H1 (cell line): Measurements from ENCODE around the gene LIG3. TPM values are rescaled to one million over a fixed set of nuclear protein-coding genes. Genes with fewer than 3 reads are reported as not detected.

Experiments
- CTCF ChIA-PET: fragments of 300-600 bp; sonication (Branson Sonifier 250); formaldehyde crosslinking; loops from one replicate; lab custom pipeline; 2021; ENCODE audit not compliant: partially characterized antibody; lab: Charles Lee
- POLR2A ChIA-PET: fragments of 300-600 bp; sonication (Branson Sonifier 250); formaldehyde crosslinking; loops from one replicate; lab custom pipeline; 2021; ENCODE audit warnings: inconsistent platforms; ENCODE audit not compliant: partially characterized antibody; lab: Charles Lee
- DNase-seq, 2 experiments: peaks; one replicate each; pipeline versions ENCODE4 v3.0.0 to v3.0.0-alpha.2; 2010 to 2022; ENCODE audit warnings: low spot score in 2 of 2, low read depth in 1 of 2, mixed read lengths in 1 of 2
- FAIRE-seq: peaks from 2 replicates; lab custom pipeline; 2011; peaks lifted over from hg19 to GRCh38; lab: Jason Lieb, UNC
- H2AFZ ChIP-seq: 2 replicates; pipeline ENCODE4 v1.8.1; 2012; ENCODE audit warnings: low read length, inconsistent platforms
- H2AK5ac ChIP-seq: 2 replicates; pipeline ENCODE4 v1.6.1; 2013; ENCODE audit warnings: low read depth, low read length
- H2BK120ac ChIP-seq: replicated peaks from 2 replicates; pipeline ENCODE3; 2013; ENCODE audit warnings: low read depth, low read length, inconsistent platforms
- H2BK12ac ChIP-seq: 2 replicates; pipeline ENCODE4 v1.6.1; 2013; ENCODE audit warnings: low read depth, low read length
- H2BK15ac ChIP-seq: 2 replicates; pipeline ENCODE4 v1.6.1; 2013; ENCODE audit warnings: low read length
- H2BK20ac ChIP-seq: 2 replicates; pipeline ENCODE4 v1.6.1; 2013; ENCODE audit warnings: low read length
- H2BK5ac ChIP-seq: 2 replicates; pipeline ENCODE4 v1.6.1; 2013; ENCODE audit warnings: low read depth, low read length
- H3K14ac ChIP-seq: 2 replicates; pipeline ENCODE4 v1.6.1; 2013; ENCODE audit warnings: inconsistent platforms; ENCODE audit not compliant: insufficient read length
- H3K18ac ChIP-seq: 2 replicates; pipeline ENCODE4 v1.6.1; 2013; ENCODE audit warnings: low read length; ENCODE audit errors: extremely low read depth
- H3K23ac ChIP-seq: 2 replicates; pipeline ENCODE4 v1.6.1; 2013; ENCODE audit warnings: inconsistent platforms; ENCODE audit not compliant: insufficient read length
- H3K23me2 ChIP-seq: 2 replicates; pipeline ENCODE4 v1.6.1; 2013; ENCODE audit warnings: low read depth, low read length
- H3K27ac ChIP-seq: 2 replicates; pipeline ENCODE4 v1.6.1; 2011; ENCODE audit warnings: low read depth, low read length, inconsistent platforms
- H3K27me3 ChIP-seq, 4 experiments: replicated peaks in 1 of 4; 1 replicate in 1 of 4; 2 replicates in 3 of 4; pipeline versions ENCODE4 v1.6.1 to v1.8.1; 2011 to 2013; ENCODE audit warnings: low read length in 3 of 4, mild to moderate bottlenecking in 3 of 4, inconsistent platforms in 2 of 4, mixed read lengths in 2 of 4, moderate library complexity in 1 of 4; ENCODE audit not compliant: control insufficient read depth in 3 of 4, insufficient read depth in 3 of 4; ENCODE audit errors: extremely low read depth in 1 of 4
- H3K36me3 ChIP-seq, 4 experiments: 2 replicates each; pipeline versions ENCODE4 v1.6.1 to v1.8.1; 2011 to 2013; ENCODE audit warnings: mild to moderate bottlenecking in 4 of 4, low read length in 3 of 4, moderate library complexity in 2 of 4, control low read depth in 1 of 4, inconsistent platforms in 1 of 4; ENCODE audit not compliant: insufficient read depth in 4 of 4, control insufficient read depth in 2 of 4
- H3K4ac ChIP-seq: replicated peaks from 2 replicates; pipeline ENCODE3; 2013; ENCODE audit warnings: low read length, low read depth, mixed read lengths, inconsistent platforms; ENCODE audit not compliant: insufficient read length
- H3K4me1 ChIP-seq, 4 experiments: replicated peaks in 1 of 4; 1 replicate in 1 of 4; 2 replicates in 3 of 4; pipeline versions ENCODE4 v1.6.1 to v1.8.1; 2011 to 2013; ENCODE audit warnings: low read length in 3 of 4, inconsistent platforms in 2 of 4, mixed read lengths in 1 of 4; ENCODE audit not compliant: insufficient read depth in 4 of 4, control insufficient read depth in 3 of 4
- H3K4me2 ChIP-seq, 2 experiments: 2 replicates each; pipeline versions ENCODE4 v1.6.1 to v1.8.1; 2011 to 2013; ENCODE audit warnings: low read depth in 2 of 2, low read length in 2 of 2, control low read depth in 1 of 2, inconsistent platforms in 1 of 2, mild to moderate bottlenecking in 1 of 2; ENCODE audit not compliant: insufficient read depth in 1 of 2
- H3K4me3 ChIP-seq, 4 experiments: fragments of 200-600, 300-600 bp in 1 of 4; sonication (generic), shearing (Covaris generic), sonication (Bioruptor Twin) in 1 of 4; 2 replicates each; pipeline versions ENCODE4 v1.5.1 to v1.8.1; 2011 to 2016; ENCODE audit warnings: low read length in 4 of 4, low read depth in 3 of 4, control low read depth in 2 of 4, inconsistent platforms in 2 of 4, mild to moderate bottlenecking in 2 of 4, mixed read lengths in 1 of 4, moderate library complexity in 1 of 4; ENCODE audit not compliant: insufficient read depth in 2 of 4; ENCODE audit errors: extremely low read depth in 1 of 4
- H3K56ac ChIP-seq: replicated peaks from 2 replicates; pipeline ENCODE3; 2013; ENCODE audit warnings: low read depth, mild to moderate bottlenecking, mixed read lengths, low read length, inconsistent platforms; ENCODE audit not compliant: insufficient read length
- H3K79me1 ChIP-seq: 2 replicates; pipeline ENCODE4 v1.6.1; 2013; ENCODE audit warnings: low read depth, low read length, control low read depth
- H3K79me2 ChIP-seq, 2 experiments: 2 replicates each; pipeline versions ENCODE4 v1.6.1 to v1.8.1; 2012 to 2013; ENCODE audit warnings: low read length in 2 of 2, mild to moderate bottlenecking in 2 of 2, inconsistent platforms in 1 of 2; ENCODE audit not compliant: insufficient read depth in 2 of 2, control insufficient read depth in 1 of 2
- H3K9ac ChIP-seq, 4 experiments: replicated peaks in 1 of 4; 1 replicate in 1 of 4; 2 replicates in 3 of 4; pipeline versions ENCODE4 v1.6.1 to v1.8.1; 2011 to 2013; ENCODE audit warnings: low read depth in 3 of 4, low read length in 3 of 4, control low read depth in 2 of 4, mild to moderate bottlenecking in 2 of 4, moderate library complexity in 2 of 4, inconsistent platforms in 1 of 4; ENCODE audit errors: extremely low read depth in 1 of 4
- H3K9me3 ChIP-seq, 2 experiments: 2 replicates each; pipeline versions ENCODE4 v1.6.1 to v1.8.1; 2012 to 2013; ENCODE audit warnings: mild to moderate bottlenecking in 2 of 2, moderate library complexity in 2 of 2, control low read depth in 1 of 2, inconsistent platforms in 1 of 2, low read depth in 1 of 2, low read length in 1 of 2, mixed read lengths in 1 of 2; ENCODE audit not compliant: insufficient read depth in 2 of 2
- H4K20me1 ChIP-seq, 2 experiments: replicated peaks in 1 of 2; 2 replicates each; pipeline versions ENCODE3 to v1.8.1; 2011 to 2013; ENCODE audit warnings: inconsistent platforms in 2 of 2, low read length in 2 of 2, mild to moderate bottlenecking in 1 of 2; ENCODE audit not compliant: insufficient read depth in 2 of 2, control insufficient read depth in 1 of 2
- H4K5ac ChIP-seq: 2 replicates; pipeline ENCODE4 v1.6.1; 2013; ENCODE audit warnings: low read length, low read depth, mixed read lengths, inconsistent platforms; ENCODE audit not compliant: insufficient read length
- H4K8ac ChIP-seq: 2 replicates; pipeline ENCODE4 v1.8.0; 2013; ENCODE audit warnings: mild to moderate bottlenecking, moderate library complexity, low read length, inconsistent platforms; ENCODE audit not compliant: insufficient read depth; ENCODE audit errors: extremely low read depth
- H4K91ac ChIP-seq: replicated peaks from 2 replicates; pipeline ENCODE3; 2013; ENCODE audit warnings: low read length, mixed read lengths, inconsistent platforms; ENCODE audit not compliant: insufficient read length
- ATF3 ChIP-seq: IDR thresholded peaks from 2 replicates; pipeline ENCODE4 v1.6.1; 2011; ENCODE audit warnings: low read depth, mild to moderate bottlenecking, low read length; ENCODE audit not compliant: insufficient read depth
- CBX5 ChIP-seq: fragments of 300-800, 300-1000 bp; sonication (generic); IDR thresholded peaks from 2 replicates; pipeline ENCODE4 v1.7.1; 2016; ENCODE audit warnings: antibody characterized with exemption, low read length, low read depth
- E2F6 ChIP-seq: IDR thresholded peaks from 2 replicates; pipeline ENCODE4 v1.6.1; 2012; ENCODE audit warnings: inconsistent platforms
- EP300 ChIP-seq, 2 experiments: IDR thresholded peaks; 1 replicate in 1 of 2; 2 replicates in 1 of 2; pipeline ENCODE4 v1.6.1; 2011 to 2012; ENCODE audit warnings: low read depth in 2 of 2, low read length in 2 of 2, mild to moderate bottlenecking in 2 of 2, borderline replicate concordance in 1 of 2, inconsistent platforms in 1 of 2, moderate library complexity in 1 of 2
- EZH2 ChIP-seq: fragments of 200-600 bp; sonication (generic); IDR thresholded peaks from 2 replicates; pipeline ENCODE4 v1.7.1; 2012; ENCODE audit warnings: low read depth, mild to moderate bottlenecking, moderate library complexity, low read length, inconsistent platforms; ENCODE audit not compliant: severe bottlenecking
- GABPA ChIP-seq: IDR thresholded peaks from 2 replicates; pipeline ENCODE4 v1.6.1; 2011; ENCODE audit warnings: mild to moderate bottlenecking, low read length, moderate library complexity, borderline replicate concordance; ENCODE audit not compliant: insufficient read depth
- HDAC2 ChIP-seq, 2 experiments: fragments of 300-600 bp in 1 of 2; sonication (generic) in 1 of 2; IDR thresholded peaks; 2 replicates each; pipeline ENCODE4 v1.6.1; 2011 to 2012; ENCODE audit warnings: low read depth in 2 of 2, low read length in 2 of 2, mild to moderate bottlenecking in 2 of 2, moderate library complexity in 2 of 2, borderline replicate concordance in 1 of 2, inconsistent platforms in 1 of 2
- RXRA ChIP-seq: IDR thresholded peaks from 2 replicates; pipeline ENCODE4 v1.6.1; 2011; ENCODE audit warnings: low read depth, mild to moderate bottlenecking, low read length, moderate library complexity; ENCODE audit not compliant: insufficient read depth
- USF2 ChIP-seq: IDR thresholded peaks from 2 replicates; pipeline ENCODE4 v1.6.1; 2011; ENCODE audit warnings: low read length, improper control_type of control experiment
- WGBS, 2 experiments: shearing (Covaris generic) in 1 of 2; methylation state at CpG; one replicate each; pipeline versions ENCODE4 v1.1.6 to v1.1.7; 2013 to 2015; ENCODE audit warnings: low lambda C conversion rate in 2 of 2, mixed read lengths in 2 of 2, inconsistent platforms in 1 of 2, low coverage in 1 of 2, missing lambda C conversion rate in 1 of 2; ENCODE audit not compliant: insufficient replicate concordance in 2 of 2, insufficient coverage in 1 of 2, insufficient read length in 1 of 2; ENCODE audit errors: extremely low coverage in 1 of 2, missing lambda C conversion rate in 1 of 2; 5-methylcytosine and 5-hydroxymethylcytosine counted together
- polyA plus RNA-seq, 7 experiments: library from polyadenylated mRNA; depleted of rRNA in 3 of 7; stranded (reverse) in 5 of 7; unstranded in 2 of 7; fragments of >200 nt in 5 of 7; fragments of 200-250 nt in 2 of 7; gene quantifications; 1 replicate in 5 of 7; 2 replicates in 1 of 7; 4 replicates in 1 of 7; pipeline versions ENCODE4 v1.2.1 to v1.2.3, GENCODE V29; 2011 to 2013; ENCODE audit warnings: missing spikeins in 2 of 7, mixed read lengths in 2 of 7
- total RNA-seq: library from RNA; stranded (reverse); fragmentation: NEBNext Ultra II Directional; extraction: Animal tissue kit (Norgen Biotek cat#: 25700); gene quantifications from 2 replicates; pipeline ENCODE4 v1.2.1, GENCODE V29; 2021

LIG3 gene
- total and polyA plus RNA-seq, 2 of the 8 experiments (the other 6 are each of a cell fraction or from before 2014, with no cell fraction given): 63.6 to 89.3 TPM

GRCh38 chr17:35006961-35007360 lies 26.6 kb downstream of the LIG3 start:
- Histone ChIP-seq H3K27me3 (no peaks in the 10 kb centered on the region), H3K4me2 (no peak overlapping the region), H2BK20ac (no peak overlapping the region), H4K20me1 (peaks cover 3 to 5% of the 10 kb centered on the region in 2 experiments), H2BK12ac (no peak overlapping the region), H2BK120ac (no peak overlapping the region), H3K79me1 (no peaks in the 10 kb centered on the region), H3K18ac (no peak overlapping the region), H3K56ac (no peak overlapping the region), H4K5ac (no peak overlapping the region), H4K8ac (no peak overlapping the region), H2AK5ac (no peak overlapping the region), H4K91ac (no peak overlapping the region), H3K36me3 (peaks cover 17 to 60% (median 34%) of the 10 kb centered on the region in 4 experiments), H3K4me3 (no peak overlapping the region), H2AFZ (no peak overlapping the region), H2BK15ac (no peak overlapping the region), H3K27ac (no peak overlapping the region), H3K9me3 (no peaks in the 10 kb centered on the region), H3K4me1 (peaks cover 0 to 6% (median 2%) of the 10 kb centered on the region in 4 experiments; a peak in 3 of 7 replicates), H3K23ac (no peak overlapping the region), H3K14ac (no peak overlapping the region), H3K79me2 (no peaks in the 10 kb centered on the region), H3K23me2 (no peaks in the 10 kb centered on the region), H3K9ac (no peak overlapping the region), H3K4ac (no peak overlapping the region), H2BK5ac (no peak overlapping the region)
- CTCF ChIA-PET: interaction anchor here (0.8 to 2.7 kb wide), 3 partner anchors 12 to 88 kb away, joined by 3 to 10 read pairs (median 6); no protein-coding TSS in a partner anchor
- no peak for DNase-seq
- FAIRE-seq: no peak
- WGBS, 2 experiments: 46% methylated on average over 1 of the region's 1 CpG; no CpG with 5 or more reads in 1 of the 2 experiments
- POLR2A ChIA-PET: interaction anchor here (1.0 to 2.6 kb wide), 9 partner anchors 12 to 101 kb away, joined by 3 to 6 read pairs (median 3); no protein-coding TSS in a partner anchor
- TF ChIP-seq HDAC2 (IDR thresholded peaks at IDR 0.05; ENCODE audit: borderline replicate concordance in 1 of 2, low read depth in 2 of 2, low read length in 2 of 2) (no peak), EP300 (IDR thresholded peaks at IDR 0.05; ENCODE audit: borderline replicate concordance in 1 of 2, low read depth in 2 of 2, low read length in 2 of 2) (no peak), EZH2 (no peak), CBX5 (no peak), GABPA (no peak), RXRA (no peak), ATF3 (no peak), USF2 (no peak), E2F6 (no peak)
